ENCODE results near the gene TBC1D22A.

- TF ChIP-seq, protein P1, sequence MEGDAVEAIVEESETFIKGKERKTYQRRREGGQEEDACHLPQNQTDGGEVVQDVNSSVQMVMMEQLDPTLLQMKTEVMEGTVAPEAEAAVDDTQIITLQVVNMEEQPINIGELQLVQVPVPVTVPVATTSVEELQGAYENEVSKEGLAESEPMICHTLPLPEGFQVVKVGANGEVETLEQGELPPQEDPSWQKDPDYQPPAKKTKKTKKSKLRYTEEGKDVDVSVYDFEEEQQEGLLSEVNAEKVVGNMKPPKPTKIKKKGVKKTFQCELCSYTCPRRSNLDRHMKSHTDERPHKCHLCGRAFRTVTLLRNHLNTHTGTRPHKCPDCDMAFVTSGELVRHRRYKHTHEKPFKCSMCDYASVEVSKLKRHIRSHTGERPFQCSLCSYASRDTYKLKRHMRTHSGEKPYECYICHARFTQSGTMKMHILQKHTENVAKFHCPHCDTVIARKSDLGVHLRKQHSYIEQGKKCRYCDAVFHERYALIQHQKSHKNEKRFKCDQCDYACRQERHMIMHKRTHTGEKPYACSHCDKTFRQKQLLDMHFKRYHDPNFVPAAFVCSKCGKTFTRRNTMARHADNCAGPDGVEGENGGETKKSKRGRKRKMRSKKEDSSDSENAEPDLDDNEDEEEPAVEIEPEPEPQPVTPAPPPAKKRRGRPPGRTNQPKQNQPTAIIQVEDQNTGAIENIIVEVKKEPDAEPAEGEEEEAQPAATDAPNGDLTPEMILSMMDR (IDR thresholded peaks at IDR 0.05), result no peak
- no peak for TF ChIP-seq POLR2A (IDR thresholded peaks at IDR 0.05)
- TF ChIP-seq EP300 (IDR thresholded peaks at IDR 0.05), result no peak
Measured at GRCh38 chr22:47074105-47074504, 311.7 kb downstream of the TBC1D22A start.

Data from ovary (tissue), 3 donors.